WTC11 (cell line): ENCODE data around the gene TMEM178B. TPM values are rescaled to one million over a fixed set of nuclear protein-coding genes. Genes with fewer than 3 reads are reported as not detected.

ENCODE experiments used
- ATAC-seq: fragments of 200-7000 bp; cut with Tn5 transposase; 2 replicates; pipeline ENCODE4 v1.10.0; 2021; ENCODE audit warnings: mild to moderate bottlenecking, moderate library complexity
- CTCF ChIA-PET: fragments of 300-600 bp; sonication (Branson Sonifier 250); formaldehyde crosslinking; loops from one replicate; lab custom pipeline; 2021; ENCODE audit warnings: antibody characterized with exemption; lab: Charles Lee
- POLR2A ChIA-PET: fragments of 350-600 bp; sonication (Branson Sonifier 250); formaldehyde crosslinking; loops from one replicate; lab custom pipeline; 2021; ENCODE audit warnings: antibody characterized with exemption; lab: Charles Lee
- DNase-seq: peaks from one replicate; pipeline ENCODE4 v3.0.0; 2021; ENCODE audit warnings: low spot score
- H3K27ac Mint-ChIP-seq: 2 replicates; pipeline ENCODE4 v1.8.0; 2021; ENCODE audit warnings: mixed read lengths
- H3K27me3 Mint-ChIP-seq: 2 replicates; pipeline ENCODE4 v1.8.0; 2021; ENCODE audit warnings: low read depth, mild to moderate bottlenecking, moderate library complexity, mixed read lengths
- H3K36me3 Mint-ChIP-seq: 2 replicates; pipeline ENCODE4 v1.8.0; 2021; ENCODE audit warnings: mixed read lengths
- H3K4me1 Mint-ChIP-seq: 2 replicates; pipeline ENCODE4 v1.8.0; 2022; ENCODE audit warnings: mixed read lengths
- H3K4me3 Mint-ChIP-seq: 2 replicates; pipeline ENCODE4 v1.8.0; 2021; ENCODE audit warnings: mild to moderate bottlenecking, moderate library complexity, mixed read lengths
- H3K9me3 Mint-ChIP-seq: 2 replicates; pipeline ENCODE4 v1.8.0; 2021; ENCODE audit warnings: mixed read lengths
- AFF4 ChIP-seq: sonication (generic); formaldehyde crosslinking; IDR thresholded peaks from 2 replicates; pipeline ENCODE4 v1.8.1; 2023; ENCODE audit warnings: mild to moderate bottlenecking, missing genetic modification reagents, borderline replicate concordance
- AR ChIP-seq: fragments of 250-450 bp; sonication (Bioruptor Pico); IDR thresholded peaks from 2 replicates; pipeline ENCODE4 v1.9.0; 2021; ENCODE audit warnings: mild to moderate bottlenecking
- CBFB ChIP-seq: sonication (generic); formaldehyde crosslinking; IDR thresholded peaks from 2 replicates; pipeline ENCODE4 v1.8.1; 2022; ENCODE audit warnings: mild to moderate bottlenecking, low read depth, missing genetic modification reagents
- CTCF ChIP-seq: fragments of 200-600 bp; IDR thresholded peaks from 2 replicates; pipeline ENCODE4 v1.8.0; 2022; ENCODE audit warnings: antibody characterized with exemption
- E2F5 ChIP-seq: sonication (generic); formaldehyde crosslinking; IDR thresholded peaks from 2 replicates; pipeline ENCODE4 v1.8.1; 2022; ENCODE audit warnings: mild to moderate bottlenecking, moderate library complexity, missing genetic modification reagents
- ETV6 ChIP-seq: sonication (generic); formaldehyde crosslinking; IDR thresholded peaks from 2 replicates; pipeline ENCODE4 v1.8.1; 2022; ENCODE audit warnings: mild to moderate bottlenecking, missing genetic modification reagents
- FOXJ3 ChIP-seq: sonication (generic); formaldehyde crosslinking; IDR thresholded peaks from 2 replicates; pipeline ENCODE4 v1.9.0; 2021; ENCODE audit warnings: missing genetic modification reagents, mild to moderate bottlenecking, borderline replicate concordance
- FOXP4 ChIP-seq: sonication (generic); formaldehyde crosslinking; IDR thresholded peaks from 2 replicates; pipeline ENCODE4 v1.8.0; 2022; ENCODE audit warnings: mild to moderate bottlenecking, missing genetic modification reagents
- IRF2 ChIP-seq: sonication (generic); formaldehyde crosslinking; IDR thresholded peaks from 2 replicates; pipeline ENCODE4 v1.8.0; 2022; ENCODE audit warnings: low read depth, missing genetic modification reagents, borderline replicate concordance
- JAZF1 ChIP-seq: fragments of 250-450 bp; sonication (Bioruptor Pico); IDR thresholded peaks from 2 replicates; pipeline ENCODE4 v1.9.0; 2021; ENCODE audit warnings: moderate library complexity, mild to moderate bottlenecking, inconsistent platforms
- MLX ChIP-seq: sonication (generic); formaldehyde crosslinking; IDR thresholded peaks from 2 replicates; pipeline ENCODE4 v1.8.1; 2023; ENCODE audit warnings: mild to moderate bottlenecking, missing genetic modification reagents, moderate library complexity
- NR2C2 ChIP-seq: sonication (generic); formaldehyde crosslinking; IDR thresholded peaks from 2 replicates; pipeline ENCODE4 v1.8.0; 2022; ENCODE audit warnings: mild to moderate bottlenecking, missing genetic modification reagents
- total RNA-seq: library from RNA; stranded (reverse); gene quantifications from 3 replicates; pipeline ENCODE4 v1.2.3, GENCODE V29; 2021
- TF ChIP-seq, protein P1 (sequence below): sonication (generic); formaldehyde crosslinking; IDR thresholded peaks from 2 replicates; pipeline ENCODE4 v1.8.1; 2023; ENCODE audit warnings: mild to moderate bottlenecking, moderate library complexity, missing genetic modification reagents

Gene TMEM178B
- total RNA-seq, 1 experiment from 2014 or later = 20.4 TPM

DNA sequence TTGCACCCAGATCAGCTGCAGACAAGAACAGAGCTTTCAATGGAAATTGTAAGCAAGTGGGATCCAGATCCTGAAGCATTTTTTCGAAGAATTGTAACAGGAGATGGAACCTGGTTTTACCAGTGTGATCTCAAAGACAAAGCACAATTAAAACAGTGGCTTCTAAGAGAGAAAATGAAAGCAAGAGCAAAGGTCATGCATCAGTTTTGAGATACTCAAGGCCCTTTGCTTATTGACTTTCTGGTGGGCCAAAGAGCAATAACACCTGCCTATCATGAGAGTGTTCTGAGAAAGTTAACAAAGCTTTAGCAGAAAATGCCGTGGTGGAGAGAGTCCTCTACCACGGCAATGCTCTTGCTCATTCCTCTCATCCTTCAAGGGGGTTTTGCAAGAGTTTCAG is 194.8 kb downstream of the TMEM178B start:
- no peaks in the 10 kb centered on the region for H3K9me3 Mint-ChIP-seq
- no peak overlapping the region for H3K27ac Mint-ChIP-seq
- H3K4me1 Mint-ChIP-seq = no peaks in the 10 kb centered on the region
- ATAC-seq (no peak), DNase-seq (no peak)
- no peaks in the 10 kb centered on the region for H3K27me3 Mint-ChIP-seq
- no peaks in the 10 kb centered on the region for H3K36me3 Mint-ChIP-seq
- H3K4me3 Mint-ChIP-seq = no peak overlapping the region
- POLR2A ChIA-PET = no interaction called here
- CTCF ChIA-PET = interaction anchor here (0.6 kb wide), 1 partner anchor 38 kb away, joined by 4 read pairs; no protein-coding TSS in a partner anchor
- TF ChIP-seq FOXP4 (CRISPR knock-in tag) (no peak), JAZF1 (no peak), IRF2 (CRISPR knock-in tag) (no peak), AR (CRISPR knock-in tag) (no peak), ETV6 (no peak), FOXJ3 (no peak), AFF4 (CRISPR knock-in tag) (no peak), NR2C2 (no peak)

DNA sequence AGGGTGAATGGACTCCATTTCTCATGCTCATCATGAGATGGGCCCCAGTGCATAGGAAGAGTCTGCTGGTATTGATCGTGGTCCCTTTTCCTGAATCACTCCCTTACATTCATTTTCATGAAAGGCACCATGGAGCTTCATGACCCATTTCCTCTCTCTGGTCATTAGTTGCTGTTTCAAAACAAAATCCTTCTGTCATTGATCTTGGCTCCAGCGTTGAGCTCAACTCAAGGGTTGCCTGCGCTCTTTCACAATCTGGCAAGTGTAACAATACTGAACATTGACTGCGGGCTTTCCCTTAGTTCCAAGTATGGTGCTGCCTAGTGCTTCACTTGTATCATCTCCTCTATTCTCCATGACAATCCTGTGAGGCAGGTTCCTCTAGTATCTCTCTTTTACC is 197.6 kb downstream of the TMEM178B start:
- no peaks in the 10 kb centered on the region for H3K27me3 Mint-ChIP-seq
- no peaks in the 10 kb centered on the region for H3K4me1 Mint-ChIP-seq
- no peaks in the 10 kb centered on the region for H3K36me3 Mint-ChIP-seq
- DNase-seq (no peak), ATAC-seq (no peak)
- no peak for TF ChIP-seq MLX (CRISPR knock-in tag)
- no peak for TF ChIP-seq E2F5 (CRISPR knock-in tag)
- no peak overlapping the region for H3K27ac Mint-ChIP-seq
- no peaks in the 10 kb centered on the region for H3K9me3 Mint-ChIP-seq
- CTCF ChIA-PET = interaction anchor here (0.6 to 1.9 kb wide), 3 partner anchors 10 to 826 kb away, joined by 3 to 9 read pairs (median 4); no protein-coding TSS in a partner anchor
- H3K4me3 Mint-ChIP-seq = no peak overlapping the region
- POLR2A ChIA-PET = no interaction called here

DNA sequence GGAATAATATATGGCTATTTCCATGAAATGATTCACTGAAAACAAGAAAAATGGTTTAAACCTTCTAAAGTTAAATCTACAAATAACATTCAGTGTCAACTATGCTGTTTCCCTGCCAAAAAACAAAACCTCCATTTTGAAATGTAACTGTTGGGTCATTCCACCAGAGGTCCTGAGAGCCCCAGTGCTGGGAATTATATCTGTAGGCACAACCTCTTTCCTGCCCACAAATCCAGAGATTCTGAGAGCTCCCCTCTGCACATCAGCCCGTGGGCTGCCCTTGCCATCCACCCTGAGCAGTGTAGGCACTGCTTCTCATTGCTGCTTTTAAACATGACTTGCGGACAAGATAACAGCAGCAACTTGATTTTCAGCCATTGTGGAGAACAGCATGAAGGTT is 198.6 kb downstream of the TMEM178B start:
- Mint-ChIP-seq H3K27ac (no peak overlapping the region), H3K9me3 (no peaks in the 10 kb centered on the region), H3K4me3 (no peak overlapping the region), H3K36me3 (no peaks in the 10 kb centered on the region), H3K4me1 (no peaks in the 10 kb centered on the region)
- no peak for DNase-seq
- CTCF ChIA-PET = interaction anchor here (1.0 kb wide), 1 partner anchor 377 kb away, joined by 5 read pairs; no protein-coding TSS in a partner anchor
- POLR2A ChIA-PET = no interaction called here
- no peak for TF ChIP-seq CBFB
- TF ChIP-seq, protein P1, sequence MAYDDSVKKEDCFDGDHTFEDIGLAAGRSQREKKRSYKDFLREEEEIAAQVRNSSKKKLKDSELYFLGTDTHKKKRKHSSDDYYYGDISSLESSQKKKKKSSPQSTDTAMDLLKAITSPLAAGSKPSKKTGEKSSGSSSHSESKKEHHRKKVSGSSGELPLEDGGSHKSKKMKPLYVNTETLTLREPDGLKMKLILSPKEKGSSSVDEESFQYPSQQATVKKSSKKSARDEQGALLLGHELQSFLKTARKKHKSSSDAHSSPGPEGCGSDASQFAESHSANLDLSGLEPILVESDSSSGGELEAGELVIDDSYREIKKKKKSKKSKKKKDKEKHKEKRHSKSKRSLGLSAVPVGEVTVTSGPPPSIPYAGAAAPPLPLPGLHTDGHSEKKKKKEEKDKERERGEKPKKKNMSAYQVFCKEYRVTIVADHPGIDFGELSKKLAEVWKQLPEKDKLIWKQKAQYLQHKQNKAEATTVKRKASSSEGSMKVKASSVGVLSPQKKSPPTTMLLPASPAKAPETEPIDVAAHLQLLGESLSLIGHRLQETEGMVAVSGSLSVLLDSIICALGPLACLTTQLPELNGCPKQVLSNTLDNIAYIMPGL (CRISPR knock-in tag) = no peak
- 0 out of 2 replicates have a peak, but pooled peaks have one; percentile 10 for TF ChIP-seq CTCF
- TF ChIP-seq, all 79 proteins: peak for 1
- H3K27me3 Mint-ChIP-seq = no peaks in the 10 kb centered on the region
- peak; percentile 67 for ATAC-seq
